ENCODE results near the gene PSMA2.
A peak's percentile ranks its signal among the peaks of the same experiment; 100 is the strongest.

Gene PSMA2

DNA sequence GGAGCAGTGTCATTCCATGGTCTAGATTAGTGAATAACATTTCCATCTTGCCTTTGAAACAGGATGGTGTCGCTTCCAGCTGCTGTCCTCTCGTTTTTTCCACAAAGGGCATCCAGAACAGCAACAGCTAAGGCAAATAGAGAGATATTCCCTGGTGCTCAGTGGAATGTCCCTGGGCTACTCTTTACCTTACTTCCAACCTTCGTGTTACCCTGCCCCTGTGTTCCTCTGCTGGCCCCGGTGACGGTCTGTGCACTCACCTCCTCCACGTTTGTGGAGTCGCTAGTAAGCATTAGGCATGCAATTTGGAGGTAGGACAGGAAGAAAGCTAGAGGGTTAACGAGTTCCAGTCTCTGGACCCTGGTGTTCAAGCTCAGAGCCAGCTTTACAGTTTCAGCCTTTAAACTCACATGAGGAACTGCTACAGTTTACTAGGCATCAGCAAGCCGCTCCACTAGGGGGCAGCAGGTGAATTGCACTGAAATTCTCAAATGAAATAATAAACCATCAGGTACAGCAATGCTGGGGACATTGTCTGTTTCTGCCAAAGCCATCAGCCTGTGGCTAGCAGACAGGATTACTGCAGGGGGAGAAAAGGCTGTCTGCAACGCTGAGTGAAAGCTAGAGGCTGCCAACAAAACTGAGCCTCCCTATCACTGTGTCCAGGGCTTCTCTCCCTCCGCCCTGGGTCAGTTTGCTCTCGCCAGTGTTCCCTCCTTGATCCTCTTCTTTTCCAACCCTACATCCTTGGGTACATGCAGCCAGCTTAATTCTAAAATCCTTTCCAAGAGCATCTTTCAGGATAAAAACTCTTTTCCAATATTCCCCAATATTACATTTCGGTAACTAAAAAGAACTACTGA is 9.2 kb upstream of the PSMA2 start:
- DNase-seq (ENCODE audit: low read depth in 2 of 2, low spot score in 1 of 2), result peak; percentile 30 to 61

DNA sequence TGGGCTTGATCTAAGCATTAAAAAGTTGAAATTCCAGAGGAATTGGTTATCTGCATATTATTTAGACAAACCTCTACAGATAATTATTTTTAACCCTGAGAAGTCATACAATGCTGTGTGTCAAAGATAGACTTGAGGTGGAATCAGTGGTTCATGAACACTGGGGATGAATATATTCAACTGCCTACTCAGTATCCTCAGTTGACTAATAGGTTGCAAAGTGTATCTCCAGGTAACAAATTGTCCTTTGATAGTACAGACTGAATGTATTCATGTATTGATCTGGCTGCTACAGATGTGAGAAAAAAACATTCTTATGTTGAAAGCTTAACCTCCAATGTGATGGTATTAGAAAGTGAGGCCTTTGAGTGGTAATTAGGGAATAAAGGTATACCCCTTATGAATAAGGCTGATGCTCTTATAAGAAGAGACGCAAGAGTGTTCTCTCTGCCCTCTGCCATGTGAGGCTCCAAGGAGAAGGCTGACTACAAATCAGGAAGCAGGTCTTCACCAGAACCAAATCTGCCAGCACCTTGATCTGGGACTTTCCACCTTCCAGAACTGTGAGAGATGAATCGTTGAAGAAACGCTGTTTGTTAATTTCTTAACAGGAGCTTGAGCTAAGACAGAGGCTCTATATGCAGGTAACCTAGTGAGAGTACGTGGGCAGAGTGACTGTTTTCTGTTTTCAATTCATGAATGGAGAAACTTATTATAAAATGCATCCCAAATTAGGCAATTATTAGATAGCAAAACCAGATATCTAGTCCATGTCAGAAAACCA is 7.7 kb upstream of the PSMA2 start:
- no peak for DNase-seq (ENCODE audit: low read depth in 2 of 2, low spot score in 1 of 2)

DNA sequence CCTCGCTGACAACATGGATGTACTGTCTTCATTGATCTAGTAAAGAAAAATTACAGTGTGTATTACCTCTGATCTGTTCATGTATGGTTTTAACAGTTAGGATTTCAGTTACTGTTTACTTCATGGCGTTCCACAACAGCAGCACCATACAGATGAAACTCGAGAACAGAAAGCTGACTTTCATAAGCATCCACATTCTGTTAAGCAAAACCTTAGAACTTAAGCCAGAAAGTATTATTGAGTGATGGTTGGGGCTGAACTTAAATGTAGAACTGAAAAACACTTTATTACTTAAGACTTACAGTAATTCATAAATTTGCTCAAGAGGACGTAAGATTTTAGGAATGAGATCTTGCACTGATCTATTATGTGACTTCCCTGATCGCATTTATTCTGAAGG is 3.9 kb upstream of the PSMA2 start:
- no peak for DNase-seq (ENCODE audit: low read depth in 2 of 2, low spot score in 1 of 2)

DNA sequence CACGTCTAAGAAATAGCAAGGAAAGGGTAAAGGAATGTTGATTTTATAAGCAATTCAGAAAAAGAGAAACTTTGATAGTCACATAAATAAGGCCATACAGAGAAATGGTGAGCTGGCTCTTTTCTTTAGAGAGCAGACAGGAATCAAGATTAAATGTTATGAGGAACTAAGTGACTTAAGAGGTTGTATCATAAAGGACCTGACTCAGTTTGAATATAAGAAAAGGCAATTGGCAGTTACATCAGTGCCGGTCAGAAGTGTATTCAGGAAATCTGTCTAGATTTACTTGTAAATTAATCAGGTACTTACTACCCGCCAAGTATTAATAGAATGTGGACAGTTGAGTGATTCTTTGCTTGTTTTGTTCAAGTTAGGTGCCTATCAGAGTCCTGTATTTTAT is 2.3 kb upstream of the PSMA2 start:
- no peak for DNase-seq (ENCODE audit: low read depth in 2 of 2, low spot score in 1 of 2)

DNA sequence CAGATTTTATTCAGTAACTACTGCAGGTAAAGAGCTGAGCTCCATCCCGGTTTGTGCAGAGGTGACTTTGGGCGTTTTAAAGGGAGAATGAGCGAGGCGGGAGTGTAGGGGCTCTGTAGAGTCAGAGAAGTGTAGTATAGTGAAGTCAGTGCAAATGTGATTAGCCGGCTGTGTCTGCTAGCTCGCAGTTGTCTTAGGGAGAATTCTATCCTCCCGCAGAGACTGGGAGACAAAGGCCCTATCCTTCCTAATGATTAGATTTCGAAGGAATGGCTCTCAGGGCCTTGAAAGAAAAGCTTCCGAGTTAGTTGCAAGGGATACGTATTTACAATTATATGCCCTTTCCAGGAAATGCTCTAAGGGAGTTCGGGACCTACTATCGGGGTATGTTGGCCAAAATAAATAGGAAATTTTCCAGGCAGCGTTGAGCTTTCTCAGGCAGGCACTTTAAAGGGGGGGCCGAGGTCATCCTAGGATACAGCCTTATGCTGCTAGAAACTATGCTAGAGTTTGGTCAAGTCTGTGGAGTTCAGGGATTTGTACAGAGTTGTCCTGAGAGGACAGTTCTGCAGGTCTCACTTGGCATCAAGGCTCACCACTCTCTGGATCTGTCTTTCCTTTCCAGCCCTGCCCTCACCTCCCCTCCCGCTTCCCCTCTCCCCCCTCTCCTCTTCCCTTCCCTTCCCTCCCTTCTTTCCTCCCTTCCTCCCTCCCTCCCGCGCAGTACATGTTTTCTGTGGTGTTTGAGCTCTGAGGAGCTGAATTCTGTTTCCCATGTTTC is 1.0 kb upstream of the PSMA2 start:
- no peak for DNase-seq (ENCODE audit: low read depth in 2 of 2, low spot score in 1 of 2)

DNA sequence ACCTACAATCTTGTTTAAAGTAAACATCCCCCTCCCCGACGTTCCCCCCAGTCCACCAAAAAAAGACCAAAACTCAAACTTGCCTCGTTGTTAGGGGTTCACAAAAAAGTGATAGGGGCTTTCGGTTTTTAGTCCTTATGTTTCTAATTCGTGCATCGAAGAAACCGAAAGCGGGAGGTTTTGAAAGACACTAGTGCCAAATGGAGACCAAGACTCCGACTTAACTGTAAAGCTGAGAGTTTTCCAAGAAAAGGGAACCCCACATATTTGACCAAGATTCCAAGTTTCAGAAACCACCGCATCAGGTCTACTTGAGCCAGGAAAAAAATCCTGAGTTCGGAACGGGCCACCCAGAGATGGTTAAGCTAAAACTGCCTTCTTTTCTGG is 534 bp downstream of the PSMA2 start:
- DNase-seq (ENCODE audit: low read depth in 2 of 2, low spot score in 1 of 2), result no peak

DNA sequence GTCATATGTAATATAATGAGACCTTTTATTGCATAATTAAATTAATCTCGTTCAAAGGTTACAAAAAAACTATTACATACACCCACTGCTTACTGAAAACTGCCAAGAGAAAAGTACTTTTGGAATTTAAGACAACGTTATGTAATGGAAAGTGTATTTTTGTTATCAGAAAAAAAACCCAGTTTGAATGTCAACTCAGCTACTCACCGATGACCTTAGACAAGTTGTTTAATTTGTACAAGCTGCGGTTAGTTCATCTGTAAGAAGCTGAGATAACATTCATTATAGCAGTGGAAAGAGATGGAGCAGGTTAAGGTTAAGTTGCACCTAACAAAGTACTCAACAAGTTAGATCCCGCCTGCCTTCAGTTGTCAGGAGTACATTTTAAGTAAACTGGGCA is 1.1 kb downstream of the PSMA2 start:
- DNase-seq (ENCODE audit: low read depth in 2 of 2, low spot score in 1 of 2), result no peak

DNA sequence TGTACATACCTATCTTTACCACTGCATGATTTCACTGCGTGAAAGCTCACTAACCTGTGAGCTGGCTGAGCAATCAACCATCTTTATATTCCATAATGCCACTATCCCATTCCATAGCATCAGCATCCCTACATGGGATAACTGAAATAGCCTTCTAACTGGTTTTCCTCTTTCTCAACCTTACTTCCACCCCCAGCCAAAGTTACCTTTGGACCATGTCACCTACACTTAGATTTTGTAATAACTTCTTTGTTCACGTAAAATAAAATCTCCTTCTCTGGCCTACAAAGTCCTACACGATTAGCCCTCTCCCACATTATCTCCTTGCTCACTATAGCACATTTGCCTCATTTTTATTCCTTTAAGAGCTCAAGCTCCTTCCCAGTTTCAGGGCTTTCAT is 2.5 kb downstream of the PSMA2 start:
- no peak for DNase-seq (ENCODE audit: low read depth in 2 of 2, low spot score in 1 of 2)

DNA sequence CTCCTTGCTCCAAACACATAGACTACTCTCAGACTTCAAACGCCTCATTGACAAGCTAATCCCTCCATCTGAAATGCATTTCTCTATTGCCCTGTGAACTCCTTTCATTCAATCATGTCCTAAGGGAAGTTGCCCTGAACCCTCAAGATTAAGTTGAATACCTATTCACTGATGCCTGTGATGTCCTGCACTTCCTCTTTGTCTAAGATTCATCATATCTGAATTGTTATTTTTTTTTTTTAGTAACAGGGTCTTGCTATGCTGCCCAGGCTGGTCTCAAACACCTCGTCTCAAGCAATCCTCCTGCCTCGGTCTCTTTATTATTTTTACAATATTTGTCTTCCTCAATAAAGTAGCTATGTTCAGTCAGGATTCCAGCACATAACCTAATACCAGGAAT is 3.2 kb downstream of the PSMA2 start:
- no peak for DNase-seq (ENCODE audit: low read depth in 2 of 2, low spot score in 1 of 2)

DNA sequence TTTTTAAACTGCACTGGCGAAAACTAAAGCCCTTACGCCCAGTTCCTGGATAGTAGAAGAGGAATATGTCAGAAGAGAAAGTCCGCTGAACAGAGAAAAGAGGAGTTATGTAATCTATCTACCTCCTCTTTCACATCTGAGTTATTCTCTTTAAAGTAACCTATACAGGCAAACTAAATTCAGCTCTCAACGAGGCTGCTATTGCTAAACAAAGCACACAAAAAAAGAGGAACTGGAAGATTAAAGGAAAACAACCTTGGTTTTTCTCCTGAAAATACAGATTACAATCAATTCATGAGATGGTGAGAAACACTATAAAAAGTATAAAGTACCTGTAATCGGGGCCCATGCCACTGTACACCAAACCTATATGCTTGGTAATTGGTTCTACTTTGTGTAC is 5.8 kb downstream of the PSMA2 start:
- DNase-seq (ENCODE audit: low read depth in 2 of 2, low spot score in 1 of 2), result no peak

DNA sequence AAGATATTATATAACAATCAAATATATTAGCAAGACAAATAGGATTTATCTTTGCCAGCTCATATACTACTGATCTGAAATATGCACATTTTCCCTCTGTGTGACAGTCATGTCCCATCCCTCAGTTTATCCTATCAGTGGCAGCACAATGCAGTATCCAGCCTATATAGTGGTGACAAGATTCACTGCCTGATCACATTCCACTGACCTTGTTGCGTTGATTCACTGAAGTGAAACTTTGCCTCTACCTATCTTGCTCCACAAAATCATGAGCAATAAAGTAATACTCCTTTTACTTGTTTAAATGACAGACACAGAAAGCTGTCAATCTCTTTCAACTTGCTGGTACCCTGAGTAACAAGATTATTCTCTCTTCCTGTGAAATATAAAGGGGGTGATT is 6.3 kb downstream of the PSMA2 start:
- no peak for DNase-seq (ENCODE audit: low read depth in 2 of 2, low spot score in 1 of 2)

DNA sequence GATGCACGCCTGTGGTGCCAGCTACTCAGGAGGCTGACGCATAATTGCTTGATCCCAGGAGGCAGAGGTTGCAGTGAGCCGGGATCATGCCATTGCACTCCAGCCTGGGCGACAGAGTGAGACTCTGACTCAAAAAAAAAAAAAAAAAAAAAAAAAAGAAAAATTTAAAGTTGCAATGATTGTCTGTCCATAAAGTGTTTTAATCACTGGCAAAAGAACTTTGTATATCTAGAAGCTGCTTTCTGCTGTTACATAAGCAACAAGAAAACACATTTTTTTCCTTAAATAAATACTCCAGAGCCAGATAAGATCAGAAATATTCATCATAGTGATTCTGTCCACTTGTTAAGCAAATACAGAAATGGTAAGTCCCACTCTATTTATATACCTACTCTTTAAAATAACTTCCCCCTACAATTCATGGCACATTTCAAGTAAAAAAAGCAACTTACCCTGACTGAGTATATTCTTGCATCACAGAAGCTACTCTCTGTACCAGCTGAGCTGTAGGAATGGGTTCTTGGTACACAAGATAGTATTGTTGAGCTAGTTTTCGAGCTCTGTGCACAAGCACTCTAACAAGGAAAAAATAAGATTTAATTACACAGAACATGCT is 7.6 kb downstream of the PSMA2 start:
- DNase-seq (ENCODE audit: low read depth in 2 of 2, low spot score in 1 of 2), result no peak

DNA sequence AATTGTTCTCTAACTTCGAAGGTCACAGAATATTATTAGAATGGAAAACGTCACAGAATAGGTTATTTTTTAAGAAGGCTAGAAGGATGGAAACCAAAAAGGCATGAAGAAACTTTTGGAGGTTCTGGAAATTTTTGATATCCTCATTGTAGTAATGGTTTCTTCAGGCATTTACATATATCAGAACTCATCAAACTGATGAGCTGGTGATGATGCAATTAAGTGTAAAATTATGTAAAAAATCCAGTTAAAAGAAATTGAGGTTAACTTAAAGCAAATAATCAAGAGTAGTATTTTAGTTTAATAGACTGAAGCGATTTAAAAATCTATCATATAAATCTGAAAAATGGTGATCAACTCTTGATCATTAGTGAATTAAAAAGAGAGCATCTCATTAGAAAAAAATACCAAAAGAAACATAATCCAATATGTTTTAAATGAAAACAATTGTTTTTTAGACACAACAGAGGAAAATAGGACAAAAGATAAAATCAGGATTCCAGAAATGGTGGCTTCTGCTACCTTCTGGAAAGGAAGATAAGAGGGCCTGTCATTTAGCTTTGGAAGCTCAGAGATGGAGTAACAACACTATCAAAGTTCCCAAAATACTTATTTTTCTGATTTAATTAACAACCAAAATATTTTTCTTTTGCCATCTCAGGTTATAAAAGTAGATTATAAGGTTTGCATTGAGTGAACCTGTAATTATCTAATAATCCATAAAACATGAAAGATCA is 9.8 kb downstream of the PSMA2 start:
- no peak for DNase-seq (ENCODE audit: low read depth in 2 of 2, low spot score in 1 of 2)

DNA sequence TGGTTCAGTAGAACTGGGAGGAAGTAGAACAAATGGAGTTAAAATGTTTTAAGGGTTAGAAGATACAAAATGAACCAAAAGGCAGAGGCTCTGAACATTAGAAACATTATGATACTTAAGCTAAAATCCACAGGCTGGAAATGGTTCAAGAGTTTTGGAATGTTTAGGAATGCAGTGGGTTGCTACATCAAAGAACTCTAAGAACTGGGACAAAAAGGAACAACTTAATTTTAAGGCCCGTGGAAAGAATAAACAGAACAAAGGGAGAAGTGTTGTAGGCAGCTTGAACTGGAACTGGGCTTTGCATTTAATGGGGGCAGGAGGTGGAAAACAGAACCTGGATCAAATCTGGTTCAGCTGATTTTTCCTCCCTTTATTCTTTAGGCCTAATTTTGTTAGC is 16.6 kb downstream of the PSMA2 start:
- no peak for DNase-seq (ENCODE audit: low read depth in 2 of 2, low spot score in 1 of 2)

DNA sequence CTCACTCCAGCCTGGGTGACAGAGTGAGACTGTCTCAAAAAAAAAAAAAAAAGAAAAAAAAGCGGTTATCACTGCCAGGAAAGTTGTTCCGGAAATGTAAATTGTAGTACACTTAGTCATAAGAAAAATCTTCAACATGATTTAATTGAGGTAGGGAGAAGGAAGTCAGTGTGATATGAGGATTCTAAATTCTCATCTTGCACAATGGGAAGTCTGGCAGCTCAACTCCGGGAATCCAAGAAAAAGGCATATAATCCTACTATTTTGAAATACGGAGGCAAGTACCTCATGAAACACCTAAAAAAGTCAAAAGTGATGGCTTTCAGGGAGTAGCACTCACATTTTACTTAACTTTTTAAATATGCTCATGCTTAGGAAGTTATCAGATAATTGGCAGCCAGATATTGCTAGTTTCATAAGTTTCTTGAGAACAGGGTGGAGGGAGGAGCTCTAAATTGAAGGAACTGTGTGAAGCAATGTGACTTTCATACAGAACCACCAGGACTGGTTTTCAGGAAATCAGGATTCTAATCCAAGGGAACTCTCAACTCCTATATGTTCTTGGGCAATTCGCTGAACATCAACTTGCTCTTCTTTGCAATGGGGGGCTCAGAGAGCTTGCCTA is 17.4 kb downstream of the PSMA2 start:
- no peak for DNase-seq (ENCODE audit: low read depth in 2 of 2, low spot score in 1 of 2)

DNA sequence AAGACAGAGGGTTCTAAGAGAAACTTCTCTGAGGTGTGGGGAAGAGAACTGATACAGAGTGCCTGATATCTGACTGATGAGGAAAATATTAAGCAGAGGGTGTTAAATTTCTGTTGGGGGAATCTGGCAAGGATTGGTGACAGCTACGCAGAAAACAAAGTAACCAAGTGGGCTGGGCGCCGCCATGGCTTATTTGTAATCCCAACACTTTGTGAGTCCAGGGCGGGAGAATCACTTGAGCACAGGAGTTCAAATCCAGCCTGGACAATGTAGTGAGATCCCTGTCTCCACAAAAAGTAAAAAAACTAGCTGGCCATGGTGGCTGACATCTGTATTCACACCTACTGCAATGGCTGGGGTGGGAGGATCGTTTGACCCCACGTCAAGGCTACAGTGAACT is 18.0 kb downstream of the PSMA2 start:
- no peak for DNase-seq (ENCODE audit: low read depth in 2 of 2, low spot score in 1 of 2)

DNA sequence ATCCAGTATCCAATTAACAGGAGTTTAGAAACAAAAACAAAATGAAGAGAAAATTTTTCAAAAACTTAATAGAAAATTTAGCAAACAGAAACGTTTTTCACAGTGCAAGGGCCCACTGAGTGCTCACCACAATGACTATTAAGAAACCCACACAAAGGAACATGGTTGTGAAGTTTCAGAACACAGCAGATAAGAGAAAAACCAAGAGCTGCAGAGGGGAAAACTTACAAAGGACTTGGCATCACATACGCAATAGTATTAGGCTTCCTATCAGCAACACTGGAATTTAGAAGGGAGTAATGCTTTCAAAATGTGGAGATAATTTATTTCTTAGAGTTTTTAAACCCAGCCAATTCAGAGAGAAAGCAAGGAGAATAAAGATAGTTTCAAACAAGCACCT is 18.4 kb downstream of the PSMA2 start:
- DNase-seq (ENCODE audit: low read depth in 2 of 2, low spot score in 1 of 2), result no peak

DNA sequence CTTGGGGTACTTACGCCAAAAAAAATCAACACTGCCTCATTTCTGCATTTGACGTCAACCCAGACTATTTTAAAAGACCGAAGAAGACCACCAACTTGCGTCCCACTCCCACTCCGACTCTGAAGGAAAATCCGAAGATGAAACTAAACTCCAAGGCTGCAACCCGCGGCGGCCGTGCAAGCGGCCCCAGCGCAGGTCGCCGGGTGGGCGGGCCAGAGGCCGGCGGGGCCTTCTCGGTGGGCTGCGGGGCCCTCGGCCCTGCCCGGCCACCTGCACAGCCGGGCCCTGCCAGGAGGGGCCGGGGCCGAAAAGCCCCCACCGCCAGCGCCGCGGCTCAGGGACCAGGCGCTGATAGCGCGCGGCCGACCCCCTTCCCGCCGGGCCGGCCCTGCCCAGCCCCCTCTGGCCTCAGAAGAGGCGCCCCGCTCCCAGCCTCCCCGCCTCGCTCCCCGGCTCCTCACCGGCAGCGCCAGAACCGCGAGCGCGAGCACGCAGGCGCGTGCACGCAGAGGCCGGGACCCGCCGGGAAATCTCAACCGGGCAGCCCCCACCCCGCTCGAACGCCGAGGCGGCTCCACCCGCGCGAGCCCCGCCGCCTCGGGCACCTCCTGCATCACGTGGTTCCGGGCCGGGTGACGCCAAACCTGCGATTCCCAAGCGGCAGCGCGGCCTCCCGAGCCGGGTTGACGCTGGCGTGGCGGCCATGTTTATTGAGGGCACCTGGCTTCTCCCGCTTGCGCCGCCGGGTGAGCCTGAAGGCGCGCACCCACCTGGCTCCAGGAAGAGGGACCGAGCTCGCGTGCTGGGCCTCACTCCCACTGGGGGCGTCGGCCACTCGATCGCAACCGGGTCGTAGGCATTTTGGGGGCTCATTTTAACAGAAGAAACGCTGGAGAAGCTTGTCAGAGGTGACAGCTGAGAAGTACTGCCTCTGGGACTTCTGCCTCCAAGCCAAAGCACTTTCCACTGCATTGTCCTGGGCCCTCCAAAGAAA is 20.2 kb downstream of the PSMA2 start, which contains the start of gene C7orf25:
TSS of gene C7orf25 (minus strand) at position 617 of the 994 bp plus-strand sequence. CDS start 1,170 bp downstream, outside the sequence.
- DNase-seq (ENCODE audit: low read depth in 2 of 2, low spot score in 1 of 2), result peak; percentile 89

DNA sequence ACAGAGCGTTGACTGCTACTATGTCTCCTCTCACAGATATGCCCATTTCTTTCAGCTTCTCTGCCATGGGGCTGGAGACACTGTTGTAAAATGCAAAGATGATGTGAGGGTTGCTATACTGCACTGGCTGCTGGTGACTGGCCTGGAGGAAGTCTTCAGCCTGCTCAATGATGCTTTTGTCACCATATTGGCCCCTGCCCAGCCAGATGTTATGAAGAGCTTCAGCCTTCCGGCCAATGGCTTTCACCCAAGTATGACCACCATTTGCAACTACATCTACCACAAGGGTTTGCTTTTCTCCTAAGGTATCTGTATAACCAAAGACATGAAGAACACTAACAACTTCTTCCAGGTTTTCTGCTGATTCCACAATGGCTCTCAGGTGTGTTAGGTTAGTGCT is 21.7 kb downstream of the PSMA2 start:
- DNase-seq (ENCODE audit: low read depth in 2 of 2, low spot score in 1 of 2), result no peak

All from stimulated activated CD8-positive, alpha-beta memory T cell treated with anti-CD3 and anti-CD28 coated beads, Interleukin-4, amount 100 ng/mL, for 4 hours (primary cell).